ENCODE results near the gene OSCAR. TPM values are rescaled to one million over a fixed set of nuclear protein-coding genes. Genes with fewer than 3 reads are reported as not detected.

OSCAR gene
- total RNA-seq, 1 donor from 2014 or later, result 59.5 TPM

DNA sequence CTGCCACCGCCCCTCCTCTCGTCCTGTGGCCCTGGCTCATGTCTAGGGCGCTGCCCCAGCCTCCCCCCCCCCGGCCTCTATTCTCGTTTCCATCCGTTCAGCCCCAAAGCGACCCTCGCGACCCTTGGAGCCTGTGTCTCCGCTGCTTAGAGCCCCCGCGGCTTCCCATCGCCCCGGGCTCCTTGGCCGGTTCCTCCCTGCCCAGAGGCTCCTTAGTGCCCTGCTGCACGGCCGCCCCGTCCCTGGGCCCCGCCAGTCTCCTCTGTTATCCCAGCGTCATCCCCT is 27.8 kb upstream of the OSCAR start:
- Histone ChIP-seq H3K27me3 (no peaks in the 10 kb centered on the region), H3K36me3 (peaks cover 80% of the 10 kb centered on the region), H3K4me1 (no peaks in the 10 kb centered on the region), H3K4me3 (no peak overlapping the region), H3K27ac (no peak overlapping the region), H3K9me3 (no peaks in the 10 kb centered on the region)
- DNase-seq (peak; percentile 53), ATAC-seq (no peak)
- intact Hi-C loops (cut with DNase I), result no loop called here
- TF ChIP-seq, protein P1, sequence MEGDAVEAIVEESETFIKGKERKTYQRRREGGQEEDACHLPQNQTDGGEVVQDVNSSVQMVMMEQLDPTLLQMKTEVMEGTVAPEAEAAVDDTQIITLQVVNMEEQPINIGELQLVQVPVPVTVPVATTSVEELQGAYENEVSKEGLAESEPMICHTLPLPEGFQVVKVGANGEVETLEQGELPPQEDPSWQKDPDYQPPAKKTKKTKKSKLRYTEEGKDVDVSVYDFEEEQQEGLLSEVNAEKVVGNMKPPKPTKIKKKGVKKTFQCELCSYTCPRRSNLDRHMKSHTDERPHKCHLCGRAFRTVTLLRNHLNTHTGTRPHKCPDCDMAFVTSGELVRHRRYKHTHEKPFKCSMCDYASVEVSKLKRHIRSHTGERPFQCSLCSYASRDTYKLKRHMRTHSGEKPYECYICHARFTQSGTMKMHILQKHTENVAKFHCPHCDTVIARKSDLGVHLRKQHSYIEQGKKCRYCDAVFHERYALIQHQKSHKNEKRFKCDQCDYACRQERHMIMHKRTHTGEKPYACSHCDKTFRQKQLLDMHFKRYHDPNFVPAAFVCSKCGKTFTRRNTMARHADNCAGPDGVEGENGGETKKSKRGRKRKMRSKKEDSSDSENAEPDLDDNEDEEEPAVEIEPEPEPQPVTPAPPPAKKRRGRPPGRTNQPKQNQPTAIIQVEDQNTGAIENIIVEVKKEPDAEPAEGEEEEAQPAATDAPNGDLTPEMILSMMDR (IDR thresholded peaks at IDR 0.05), result no peak

DNA sequence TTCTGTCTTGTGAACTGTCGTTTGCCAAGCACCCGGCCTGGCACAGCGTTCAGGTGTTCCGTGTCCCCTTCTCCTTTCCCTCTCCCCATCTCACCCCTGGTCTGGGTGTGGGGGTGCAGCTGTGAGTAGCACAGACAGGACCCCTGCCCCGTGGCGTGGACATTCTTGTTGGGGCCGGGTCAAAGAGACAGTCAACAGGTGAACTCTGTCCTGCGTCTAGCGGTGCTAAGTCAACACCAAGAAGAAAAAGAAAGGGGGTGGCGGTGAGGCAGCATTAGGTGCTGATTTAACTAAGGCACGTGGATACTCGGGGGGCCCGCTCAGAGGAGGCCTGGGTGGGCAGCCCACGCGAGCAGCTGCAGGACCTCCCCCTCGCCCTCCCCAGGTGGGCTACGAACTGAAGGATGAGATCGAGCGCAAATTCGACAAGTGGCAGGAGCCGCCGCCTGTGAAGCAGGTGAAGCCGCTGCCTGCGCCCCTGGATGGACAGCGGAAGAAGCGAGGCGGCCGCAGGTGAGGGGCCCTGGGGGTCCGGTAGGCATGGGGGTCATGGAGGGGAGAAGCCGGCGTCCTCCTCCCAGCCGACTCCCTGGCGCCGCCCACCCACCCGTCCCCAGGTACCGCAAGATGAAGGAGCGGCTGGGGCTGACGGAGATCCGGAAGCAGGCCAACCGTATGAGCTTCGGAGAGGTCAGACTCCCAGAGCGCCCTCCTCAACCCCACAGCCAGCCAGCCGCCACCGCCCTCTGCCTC is 27.3 kb upstream of the OSCAR start:
- ATAC-seq (no peak), DNase-seq (no peak)
- no peaks in the 10 kb centered on the region for H3K4me1 ChIP-seq
- no peak overlapping the region for H3K4me3 ChIP-seq
- TF ChIP-seq, protein P1 (IDR thresholded peaks at IDR 0.05), result no peak
- H3K27ac ChIP-seq, result no peak overlapping the region
- intact Hi-C loops (cut with DNase I), result no loop called here
- no peaks in the 10 kb centered on the region for H3K27me3 ChIP-seq
- H3K36me3 ChIP-seq, result peaks cover 85% of the 10 kb centered on the region
- H3K9me3 ChIP-seq, result no peaks in the 10 kb centered on the region

DNA sequence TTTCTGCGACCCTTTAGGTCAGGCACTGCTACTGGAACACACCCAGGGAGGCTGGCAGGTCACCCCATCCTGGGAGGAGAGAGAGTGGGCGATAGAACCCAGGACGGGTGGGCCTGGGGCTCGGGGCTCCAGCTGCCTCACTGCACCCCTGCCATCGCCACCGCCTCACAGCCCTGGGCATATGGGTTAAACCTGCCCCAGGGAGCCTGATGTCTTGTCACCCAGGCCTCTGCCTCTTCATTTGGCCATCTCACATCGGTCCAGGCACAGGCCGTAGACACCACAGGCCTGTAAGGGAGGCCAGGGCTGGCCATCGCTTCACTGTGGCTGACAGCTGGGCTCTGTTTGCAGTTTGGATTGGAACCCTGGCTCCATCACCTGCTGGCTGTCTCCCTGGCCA is 25.1 kb upstream of the OSCAR start:
- ATAC-seq (no peak), DNase-seq (peak; percentile 51)
- Histone ChIP-seq H3K27me3 (no peaks in the 10 kb centered on the region), H3K36me3 (peaks cover 92% of the 10 kb centered on the region), H3K9me3 (no peaks in the 10 kb centered on the region), H3K4me3 (no peak overlapping the region), H3K4me1 (no peaks in the 10 kb centered on the region), H3K27ac (no peak overlapping the region)
- TF ChIP-seq, protein P1 (IDR thresholded peaks at IDR 0.05), result no peak
- intact Hi-C loops (cut with DNase I), result no loop called here

DNA sequence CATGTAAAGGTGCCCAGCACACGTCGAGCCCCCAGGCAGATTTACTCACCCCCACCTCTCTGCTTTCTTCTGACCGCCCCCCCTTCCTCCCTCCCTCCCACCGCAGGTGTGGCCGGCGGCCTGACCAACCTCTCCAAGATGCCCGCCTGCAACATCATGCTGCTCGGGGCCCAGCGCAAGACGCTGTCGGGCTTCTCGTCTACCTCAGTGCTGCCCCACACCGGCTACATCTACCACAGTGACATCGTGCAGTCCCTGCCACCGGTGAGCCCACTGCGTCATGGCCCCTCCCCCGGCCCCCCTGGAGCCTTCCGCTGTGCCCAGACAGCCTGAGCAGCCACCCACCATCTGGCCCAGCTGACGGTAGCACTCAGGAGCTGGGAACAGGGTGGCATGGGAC is 23.8 kb upstream of the OSCAR start:
- ATAC-seq (no peak), DNase-seq (no peak)
- Histone ChIP-seq H3K4me1 (no peaks in the 10 kb centered on the region), H3K9me3 (no peaks in the 10 kb centered on the region), H3K36me3 (peaks cover 98% of the 10 kb centered on the region), H3K27ac (no peak overlapping the region), H3K4me3 (no peak overlapping the region), H3K27me3 (no peaks in the 10 kb centered on the region)
- intact Hi-C loops (cut with DNase I), result no loop called here
- TF ChIP-seq, protein P1 (IDR thresholded peaks at IDR 0.05), result no peak

DNA sequence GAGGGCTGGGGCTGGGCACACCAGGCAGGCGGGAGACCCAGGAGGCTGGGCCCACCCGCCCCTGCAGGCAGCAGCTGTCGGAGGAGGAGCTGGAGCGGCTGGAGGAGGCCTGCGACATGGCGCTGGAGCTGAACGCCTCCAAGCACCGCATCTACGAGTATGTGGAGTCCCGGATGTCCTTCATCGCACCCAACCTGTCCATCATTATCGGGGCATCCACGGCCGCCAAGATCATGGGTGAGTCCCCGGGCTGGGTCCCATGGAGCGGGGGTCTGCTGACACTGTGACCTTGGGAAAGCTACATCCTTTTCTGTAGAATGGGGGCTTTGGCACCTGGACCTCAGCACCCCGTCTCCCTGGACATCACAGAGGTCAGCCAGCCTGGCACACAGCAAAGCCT is 23.1 kb upstream of the OSCAR start:
- no peaks in the 10 kb centered on the region for H3K4me1 ChIP-seq
- H3K36me3 ChIP-seq, result peaks cover 98% of the 10 kb centered on the region
- H3K9me3 ChIP-seq, result no peaks in the 10 kb centered on the region
- no peaks in the 10 kb centered on the region for H3K27me3 ChIP-seq
- no peak for ATAC-seq
- intact Hi-C loops (cut with DNase I), result no loop called here
- TF ChIP-seq, protein P1 (IDR thresholded peaks at IDR 0.05), result no peak
- no peak overlapping the region for H3K4me3 ChIP-seq
- H3K27ac ChIP-seq, result no peak overlapping the region
- no peak for DNase-seq

DNA sequence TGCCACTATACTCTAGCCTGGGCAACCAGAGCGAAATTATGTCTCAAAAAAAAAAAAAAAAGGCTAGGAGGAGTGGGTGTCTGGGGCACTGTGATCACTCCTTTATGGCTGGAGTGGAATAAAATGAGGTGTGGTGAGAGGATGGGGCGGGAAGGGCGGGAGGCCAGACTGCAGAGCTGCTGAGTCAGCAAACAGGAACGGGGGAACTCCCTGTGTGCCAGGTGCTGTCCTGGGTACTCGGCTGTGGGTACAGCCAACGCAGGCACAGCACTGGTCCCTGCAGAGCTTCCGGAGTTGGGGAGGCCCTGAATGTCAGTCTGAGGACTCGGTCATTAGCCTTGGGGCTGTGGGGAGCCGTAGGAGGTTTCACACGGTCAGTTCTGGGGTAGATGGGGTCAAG is 20.7 kb upstream of the OSCAR start:
- Histone ChIP-seq H3K9me3 (no peaks in the 10 kb centered on the region), H3K27ac (no peak overlapping the region), H3K36me3 (peaks cover 82% of the 10 kb centered on the region), H3K4me1 (peaks cover 6% of the 10 kb centered on the region), H3K4me3 (no peak overlapping the region), H3K27me3 (no peaks in the 10 kb centered on the region)
- DNase-seq (no peak), ATAC-seq (no peak)
- intact Hi-C loops (cut with DNase I), result no loop called here
- TF ChIP-seq, protein P1 (IDR thresholded peaks at IDR 0.05), result no peak
